ENCODE results near the gene GIMAP2.

Gene GIMAP2

DNA sequence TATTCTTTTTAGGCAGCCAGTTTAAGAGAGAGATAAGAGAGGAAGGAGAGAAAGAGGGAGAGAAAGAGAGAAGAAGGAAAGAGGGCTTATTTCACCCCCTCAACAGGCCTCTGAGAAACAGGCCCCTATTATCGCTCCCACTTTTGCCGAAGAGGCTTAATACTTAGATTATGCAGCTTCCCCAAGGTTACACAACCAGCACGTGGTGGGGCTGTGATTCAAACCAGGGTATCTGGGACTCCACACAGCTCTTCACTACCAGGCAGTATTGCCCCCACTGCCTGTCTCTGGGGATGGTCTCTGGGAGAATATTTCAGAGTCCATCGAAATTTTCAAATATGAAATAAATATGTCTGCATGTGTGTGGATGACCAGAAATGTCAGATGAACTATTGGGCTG lies 33.9 kb downstream of the GIMAP2 start:
- no peak for TF ChIP-seq TAF1 (IDR thresholded peaks at IDR 0.05; ENCODE audit: low read depth)
- TF ChIP-seq TEAD4 (IDR thresholded peaks at IDR 0.05) = no peak
- TF ChIP-seq CEBPB (IDR thresholded peaks at IDR 0.05) = no peak
- no peak for TF ChIP-seq FOXM1 (IDR thresholded peaks at IDR 0.05; ENCODE audit: borderline replicate concordance, low read depth)
- TF ChIP-seq, protein P1, sequence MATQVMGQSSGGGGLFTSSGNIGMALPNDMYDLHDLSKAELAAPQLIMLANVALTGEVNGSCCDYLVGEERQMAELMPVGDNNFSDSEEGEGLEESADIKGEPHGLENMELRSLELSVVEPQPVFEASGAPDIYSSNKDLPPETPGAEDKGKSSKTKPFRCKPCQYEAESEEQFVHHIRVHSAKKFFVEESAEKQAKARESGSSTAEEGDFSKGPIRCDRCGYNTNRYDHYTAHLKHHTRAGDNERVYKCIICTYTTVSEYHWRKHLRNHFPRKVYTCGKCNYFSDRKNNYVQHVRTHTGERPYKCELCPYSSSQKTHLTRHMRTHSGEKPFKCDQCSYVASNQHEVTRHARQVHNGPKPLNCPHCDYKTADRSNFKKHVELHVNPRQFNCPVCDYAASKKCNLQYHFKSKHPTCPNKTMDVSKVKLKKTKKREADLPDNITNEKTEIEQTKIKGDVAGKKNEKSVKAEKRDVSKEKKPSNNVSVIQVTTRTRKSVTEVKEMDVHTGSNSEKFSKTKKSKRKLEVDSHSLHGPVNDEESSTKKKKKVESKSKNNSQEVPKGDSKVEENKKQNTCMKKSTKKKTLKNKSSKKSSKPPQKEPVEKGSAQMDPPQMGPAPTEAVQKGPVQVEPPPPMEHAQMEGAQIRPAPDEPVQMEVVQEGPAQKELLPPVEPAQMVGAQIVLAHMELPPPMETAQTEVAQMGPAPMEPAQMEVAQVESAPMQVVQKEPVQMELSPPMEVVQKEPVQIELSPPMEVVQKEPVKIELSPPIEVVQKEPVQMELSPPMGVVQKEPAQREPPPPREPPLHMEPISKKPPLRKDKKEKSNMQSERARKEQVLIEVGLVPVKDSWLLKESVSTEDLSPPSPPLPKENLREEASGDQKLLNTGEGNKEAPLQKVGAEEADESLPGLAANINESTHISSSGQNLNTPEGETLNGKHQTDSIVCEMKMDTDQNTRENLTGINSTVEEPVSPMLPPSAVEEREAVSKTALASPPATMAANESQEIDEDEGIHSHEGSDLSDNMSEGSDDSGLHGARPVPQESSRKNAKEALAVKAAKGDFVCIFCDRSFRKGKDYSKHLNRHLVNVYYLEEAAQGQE (IDR thresholded peaks at IDR 0.05; ENCODE audit: low read depth) = no peak
- TF ChIP-seq, protein P2, sequence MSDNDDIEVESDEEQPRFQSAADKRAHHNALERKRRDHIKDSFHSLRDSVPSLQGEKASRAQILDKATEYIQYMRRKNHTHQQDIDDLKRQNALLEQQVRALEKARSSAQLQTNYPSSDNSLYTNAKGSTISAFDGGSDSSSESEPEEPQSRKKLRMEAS (IDR thresholded peaks at IDR 0.05) = no peak
- no peak for TF ChIP-seq TCF12 (IDR thresholded peaks at IDR 0.05; ENCODE audit: low read depth)
- TF ChIP-seq EP300 (IDR thresholded peaks at IDR 0.05; ENCODE audit: borderline replicate concordance) = no peak
- no peak for TF ChIP-seq NFIC (IDR thresholded peaks at IDR 0.05)
- no peak for TF ChIP-seq CREB1 (IDR thresholded peaks at IDR 0.05; ENCODE audit: low read depth)
- no peak for TF ChIP-seq RAD21 (IDR thresholded peaks at IDR 0.05; ENCODE audit: low read depth)
- no peak for TF ChIP-seq YY1 (IDR thresholded peaks at IDR 0.05; ENCODE audit: low read depth)

DNA sequence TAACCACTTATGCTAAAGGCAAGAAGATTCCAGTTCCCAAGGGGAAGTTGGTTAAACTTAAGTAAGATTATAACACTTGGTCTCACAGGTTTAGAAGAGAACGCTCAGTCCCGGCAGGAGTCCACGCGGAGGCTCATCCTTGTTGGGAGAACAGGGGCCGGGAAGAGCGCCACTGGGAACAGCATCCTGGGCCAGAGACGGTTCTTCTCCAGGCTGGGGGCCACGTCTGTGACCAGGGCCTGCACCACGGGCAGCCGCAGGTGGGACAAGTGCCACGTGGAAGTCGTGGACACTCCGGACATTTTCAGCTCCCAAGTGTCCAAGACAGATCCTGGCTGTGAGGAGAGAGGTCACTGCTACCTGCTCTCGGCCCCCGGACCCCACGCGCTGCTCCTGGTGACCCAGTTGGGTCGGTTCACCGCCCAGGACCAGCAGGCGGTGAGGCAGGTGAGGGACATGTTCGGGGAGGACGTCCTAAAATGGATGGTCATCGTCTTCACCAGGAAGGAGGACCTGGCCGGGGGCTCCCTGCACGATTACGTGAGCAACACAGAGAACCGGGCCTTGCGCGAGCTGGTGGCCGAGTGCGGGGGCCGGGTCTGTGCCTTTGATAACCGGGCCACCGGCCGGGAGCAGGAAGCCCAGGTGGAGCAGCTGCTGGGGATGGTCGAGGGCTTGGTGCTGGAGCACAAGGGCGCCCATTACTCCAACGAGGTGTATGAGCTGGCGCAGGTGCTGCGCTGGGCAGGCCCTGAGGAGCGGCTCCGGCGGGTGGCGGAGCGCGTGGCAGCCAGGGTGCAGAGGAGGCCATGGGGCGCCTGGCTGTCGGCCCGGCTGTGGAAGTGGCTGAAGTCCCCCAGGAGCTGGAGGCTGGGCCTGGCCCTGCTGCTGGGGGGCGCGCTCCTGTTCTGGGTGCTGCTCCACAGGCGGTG lies 34.7 kb downstream of the GIMAP2 start:
- TF ChIP-seq, protein P3, sequence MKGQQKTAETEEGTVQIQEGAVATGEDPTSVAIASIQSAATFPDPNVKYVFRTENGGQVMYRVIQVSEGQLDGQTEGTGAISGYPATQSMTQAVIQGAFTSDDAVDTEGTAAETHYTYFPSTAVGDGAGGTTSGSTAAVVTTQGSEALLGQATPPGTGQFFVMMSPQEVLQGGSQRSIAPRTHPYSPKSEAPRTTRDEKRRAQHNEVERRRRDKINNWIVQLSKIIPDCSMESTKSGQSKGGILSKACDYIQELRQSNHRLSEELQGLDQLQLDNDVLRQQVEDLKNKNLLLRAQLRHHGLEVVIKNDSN (IDR thresholded peaks at IDR 0.05) = no peak
- no peak for TF ChIP-seq EP300 (IDR thresholded peaks at IDR 0.05; ENCODE audit: borderline replicate concordance)
- no peak for TF ChIP-seq TCF12 (IDR thresholded peaks at IDR 0.05; ENCODE audit: low read depth)
- no peak for TF ChIP-seq TEAD4 (IDR thresholded peaks at IDR 0.05)
- TF ChIP-seq FOXM1 (IDR thresholded peaks at IDR 0.05; ENCODE audit: borderline replicate concordance, low read depth) = no peak
- TF ChIP-seq TAF1 (IDR thresholded peaks at IDR 0.05; ENCODE audit: low read depth) = no peak
- TF ChIP-seq, protein P1 (IDR thresholded peaks at IDR 0.05; ENCODE audit: low read depth) = no peak

DNA sequence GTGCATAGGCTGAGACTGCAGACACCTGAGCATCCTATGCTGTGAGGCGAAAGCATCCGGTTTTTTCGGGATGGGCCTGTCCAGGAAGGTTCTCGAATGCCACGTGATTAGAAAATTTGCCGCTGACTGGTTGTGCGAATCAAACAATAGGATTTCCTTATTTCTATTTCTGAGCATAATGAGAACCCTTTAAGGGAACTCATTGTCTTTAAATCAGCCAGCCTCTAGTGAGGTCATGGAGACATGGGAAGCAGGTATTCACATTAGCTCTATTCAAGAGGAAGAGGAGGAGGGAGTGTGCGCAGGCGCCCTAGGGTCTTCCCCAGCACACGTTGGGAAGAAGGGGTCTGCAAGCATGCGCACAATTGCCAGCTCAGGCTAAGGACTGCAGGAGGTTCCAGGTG lies 36.5 kb downstream of the GIMAP2 start:
- TF ChIP-seq EP300 (IDR thresholded peaks at IDR 0.05; ENCODE audit: borderline replicate concordance) = no peak
- TF ChIP-seq TEAD4 (IDR thresholded peaks at IDR 0.05) = no peak
- TF ChIP-seq RAD21 (IDR thresholded peaks at IDR 0.05; ENCODE audit: low read depth) = no peak
- no peak for TF ChIP-seq CEBPB (IDR thresholded peaks at IDR 0.05)
- TF ChIP-seq TCF12 (IDR thresholded peaks at IDR 0.05; ENCODE audit: low read depth) = no peak
- no peak for TF ChIP-seq FOXM1 (IDR thresholded peaks at IDR 0.05; ENCODE audit: borderline replicate concordance, low read depth)
- TF ChIP-seq, protein P3 (IDR thresholded peaks at IDR 0.05) = no peak
- TF ChIP-seq, protein P1 (IDR thresholded peaks at IDR 0.05; ENCODE audit: low read depth) = no peak
- no peak for TF ChIP-seq TAF1 (IDR thresholded peaks at IDR 0.05; ENCODE audit: low read depth)
- no peak for TF ChIP-seq NFIC (IDR thresholded peaks at IDR 0.05)
- no peak for TF ChIP-seq EGR1 (IDR thresholded peaks at IDR 0.05)
- no peak for TF ChIP-seq ZBTB7A (IDR thresholded peaks at IDR 0.05; ENCODE audit: low read depth)
- TF ChIP-seq YY1 (IDR thresholded peaks at IDR 0.05; ENCODE audit: low read depth) = no peak
- no peak for TF ChIP-seq CREB1 (IDR thresholded peaks at IDR 0.05; ENCODE audit: low read depth)
- TF ChIP-seq, protein P2 (IDR thresholded peaks at IDR 0.05) = no peak

DNA sequence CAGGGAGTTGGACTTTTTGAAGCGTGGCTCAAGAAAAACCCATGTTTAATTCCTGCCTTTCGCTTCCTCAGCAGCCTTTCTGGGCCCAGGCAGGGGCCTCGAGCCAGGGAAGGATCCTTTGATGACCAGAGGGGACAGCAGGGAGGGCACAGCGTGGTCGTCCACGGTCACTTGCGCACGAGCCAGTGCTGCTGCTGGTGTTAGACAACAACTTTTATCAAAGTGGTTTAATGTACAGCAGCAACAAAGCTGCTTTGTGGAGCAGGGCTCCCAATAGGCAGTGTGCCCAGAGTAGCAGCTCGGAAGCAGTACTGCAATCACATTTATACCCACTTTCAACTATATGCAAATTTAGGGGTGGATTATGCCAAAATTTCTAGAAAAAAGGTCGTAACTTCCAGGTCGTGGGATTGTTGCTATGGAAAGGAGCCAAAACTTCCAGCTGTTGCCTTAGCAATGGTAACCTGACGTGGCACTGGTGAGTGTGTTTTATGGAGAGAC lies 37.0 kb downstream of the GIMAP2 start:
- TF ChIP-seq TAF1 (IDR thresholded peaks at IDR 0.05; ENCODE audit: low read depth) (no peak), NFIC (IDR thresholded peaks at IDR 0.05) (no peak), CREB1 (IDR thresholded peaks at IDR 0.05; ENCODE audit: low read depth) (no peak), ZBTB7A (IDR thresholded peaks at IDR 0.05; ENCODE audit: low read depth) (no peak), YY1 (IDR thresholded peaks at IDR 0.05; ENCODE audit: low read depth) (no peak), EP300 (IDR thresholded peaks at IDR 0.05; ENCODE audit: borderline replicate concordance) (no peak), TEAD4 (IDR thresholded peaks at IDR 0.05) (no peak), FOXM1 (IDR thresholded peaks at IDR 0.05; ENCODE audit: borderline replicate concordance, low read depth) (no peak), RAD21 (IDR thresholded peaks at IDR 0.05; ENCODE audit: low read depth) (no peak), EGR1 (IDR thresholded peaks at IDR 0.05) (no peak), CEBPB (IDR thresholded peaks at IDR 0.05) (no peak), TCF12 (IDR thresholded peaks at IDR 0.05; ENCODE audit: low read depth) (no peak)
- TF ChIP-seq, protein P2 (IDR thresholded peaks at IDR 0.05) = no peak
- TF ChIP-seq, protein P3 (IDR thresholded peaks at IDR 0.05) = no peak
- TF ChIP-seq, protein P1 (IDR thresholded peaks at IDR 0.05; ENCODE audit: low read depth) = no peak
